ENCODE measurements around the gene CLCN3.

Gene CLCN3

DNA sequence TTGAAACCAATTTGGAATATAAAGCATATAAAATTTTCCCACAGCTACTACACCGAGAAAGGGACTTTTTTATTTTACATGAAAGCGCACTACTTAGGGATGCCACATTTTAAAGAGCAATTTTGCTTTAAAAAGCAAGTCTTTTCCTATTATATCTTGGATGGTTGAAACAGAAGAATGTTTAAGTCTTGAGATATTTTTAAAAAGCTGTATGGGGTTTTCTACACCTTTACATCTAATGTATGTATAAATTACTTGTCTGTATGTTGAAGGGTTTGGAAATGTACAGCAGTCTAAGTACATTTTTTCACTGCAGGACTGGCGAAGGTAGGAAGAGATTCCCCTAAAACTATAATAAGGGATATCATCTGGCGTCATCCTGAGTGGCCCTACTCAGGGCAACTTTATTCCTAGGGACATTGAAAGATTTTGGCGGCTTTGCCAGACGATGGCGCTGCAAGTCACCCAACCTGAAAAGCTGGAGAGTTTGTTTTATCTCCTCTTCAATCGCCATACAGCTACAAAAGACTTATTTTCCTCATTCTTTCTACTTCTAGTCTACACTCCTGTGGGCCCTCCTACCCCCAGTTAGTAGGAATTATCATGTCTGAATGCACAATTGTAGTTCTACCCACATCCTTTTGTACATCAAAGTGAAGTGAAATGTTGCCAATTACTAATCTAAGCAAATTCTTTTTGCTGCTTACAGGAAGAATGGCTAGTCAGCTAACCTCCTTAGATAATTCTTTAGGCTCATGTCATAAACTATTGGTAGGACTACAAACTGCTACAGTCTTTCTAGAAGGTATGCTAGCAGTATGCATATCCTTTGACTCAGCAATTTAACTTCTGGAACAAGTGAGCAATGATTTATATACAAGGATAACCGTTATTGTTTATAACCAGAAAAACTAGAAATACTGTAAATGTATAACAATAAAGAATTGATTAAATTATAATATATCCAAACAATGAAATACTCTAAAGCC is 7.2 kb upstream of the CLCN3 start:
- no peaks in the 10 kb centered on the region for H4K20me1 ChIP-seq (ENCODE audit: insufficient read depth, low read length)
- H3K4me2 ChIP-seq (ENCODE audit: low read length) = peak overlapping the region; percentile 98
- peaks cover 37% of the 10 kb centered on the region for H3K4me1 ChIP-seq (ENCODE audit: insufficient read depth, low read length, severe bottlenecking)
- H3K4me3 ChIP-seq (ENCODE audit: low read depth, low read length, poor library complexity, severe bottlenecking) = peak overlapping the region; percentile 100
- peaks cover 20% of the 10 kb centered on the region for H3K79me2 ChIP-seq (ENCODE audit: insufficient read depth, low read length)
- H3K9ac ChIP-seq (ENCODE audit: low read length) = peak overlapping the region; percentile 99
- no peaks in the 10 kb centered on the region for H3F3A ChIP-seq (ENCODE audit: insufficient read depth, low read length)
- no peak for TF ChIP-seq EZH2 (IDR thresholded peaks at IDR 0.05; ENCODE audit: borderline replicate concordance, low read length)
- TF ChIP-seq, protein P1, sequence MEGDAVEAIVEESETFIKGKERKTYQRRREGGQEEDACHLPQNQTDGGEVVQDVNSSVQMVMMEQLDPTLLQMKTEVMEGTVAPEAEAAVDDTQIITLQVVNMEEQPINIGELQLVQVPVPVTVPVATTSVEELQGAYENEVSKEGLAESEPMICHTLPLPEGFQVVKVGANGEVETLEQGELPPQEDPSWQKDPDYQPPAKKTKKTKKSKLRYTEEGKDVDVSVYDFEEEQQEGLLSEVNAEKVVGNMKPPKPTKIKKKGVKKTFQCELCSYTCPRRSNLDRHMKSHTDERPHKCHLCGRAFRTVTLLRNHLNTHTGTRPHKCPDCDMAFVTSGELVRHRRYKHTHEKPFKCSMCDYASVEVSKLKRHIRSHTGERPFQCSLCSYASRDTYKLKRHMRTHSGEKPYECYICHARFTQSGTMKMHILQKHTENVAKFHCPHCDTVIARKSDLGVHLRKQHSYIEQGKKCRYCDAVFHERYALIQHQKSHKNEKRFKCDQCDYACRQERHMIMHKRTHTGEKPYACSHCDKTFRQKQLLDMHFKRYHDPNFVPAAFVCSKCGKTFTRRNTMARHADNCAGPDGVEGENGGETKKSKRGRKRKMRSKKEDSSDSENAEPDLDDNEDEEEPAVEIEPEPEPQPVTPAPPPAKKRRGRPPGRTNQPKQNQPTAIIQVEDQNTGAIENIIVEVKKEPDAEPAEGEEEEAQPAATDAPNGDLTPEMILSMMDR (IDR thresholded peaks at IDR 0.05; ENCODE audit: low read length) = peak; percentile 73; the same call in 1 of the 2 replicates
- peak overlapping the region; percentile 91; the same call in 1 of the 2 replicates for H2AFZ ChIP-seq (ENCODE audit: low read length)
- H3K9me3 ChIP-seq (ENCODE audit: low read length) = no peaks in the 10 kb centered on the region
- H3K27ac ChIP-seq (ENCODE audit: low read depth, low read length, poor library complexity, severe bottlenecking) = peak overlapping the region; percentile 58
- peaks cover 6% of the 10 kb centered on the region for H3K36me3 ChIP-seq (ENCODE audit: insufficient read depth, low read length)
- H3K27me3 ChIP-seq (ENCODE audit: insufficient read depth, low read length) = no peaks in the 10 kb centered on the region
- no peaks in the 10 kb centered on the region for H3K9me2 ChIP-seq (ENCODE audit: low read depth, low read length)

- Histone ChIP-seq H3K79me2 (ENCODE audit: insufficient read depth, low read length) (peaks cover 14% of the 10 kb centered on the region), H4K20me1 (ENCODE audit: insufficient read depth, low read length) (no peaks in the 10 kb centered on the region), H3K27me3 (ENCODE audit: insufficient read depth, low read length) (no peaks in the 10 kb centered on the region), H3K4me3 (ENCODE audit: low read depth, low read length, poor library complexity, severe bottlenecking) (no peak overlapping the region), H3F3A (ENCODE audit: insufficient read depth, low read length) (no peaks in the 10 kb centered on the region), H2AFZ (ENCODE audit: low read length) (0 out of 2 replicates have a peak overlapping the region, but pooled peaks have one; percentile 48), H3K9me2 (ENCODE audit: low read depth, low read length) (no peaks in the 10 kb centered on the region), H3K4me1 (ENCODE audit: insufficient read depth, low read length, severe bottlenecking) (peaks cover 32% of the 10 kb centered on the region), H3K36me3 (ENCODE audit: insufficient read depth, low read length) (no peaks in the 10 kb centered on the region), H3K9ac (ENCODE audit: low read length) (no peak overlapping the region), H3K27ac (ENCODE audit: low read depth, low read length, poor library complexity, severe bottlenecking) (peak overlapping the region; percentile 2), H3K9me3 (ENCODE audit: low read length) (no peaks in the 10 kb centered on the region), H3K4me2 (ENCODE audit: low read length) (no peak overlapping the region)
- TF ChIP-seq, protein P1 (IDR thresholded peaks at IDR 0.05; ENCODE audit: low read length) = no peak
- TF ChIP-seq EZH2 (IDR thresholded peaks at IDR 0.05; ENCODE audit: borderline replicate concordance, low read length) = no peak
These were observed 4.8 kb upstream of the CLCN3 start for GRCh38 chr4:169615467-169616106.

DNA sequence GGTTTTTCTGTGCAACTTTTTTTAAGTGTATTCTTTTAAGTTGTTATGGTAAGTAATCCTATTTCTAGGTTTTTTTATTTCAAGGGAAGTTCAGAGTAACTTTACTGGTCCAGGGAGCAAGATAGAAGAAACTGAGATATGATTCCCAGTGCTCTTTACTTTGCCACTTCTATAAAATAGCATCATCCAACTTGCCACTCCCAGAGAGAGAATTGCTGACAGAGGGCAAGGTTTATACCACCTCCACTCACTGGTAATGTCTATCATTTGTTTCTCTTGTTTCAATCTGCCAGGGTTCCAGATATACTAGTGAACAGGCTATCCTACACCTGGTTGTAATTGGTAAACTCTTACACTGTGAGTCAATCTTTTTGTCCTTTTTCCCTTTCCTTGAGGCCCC is 3.5 kb upstream of the CLCN3 start:
- H3K79me2 ChIP-seq (ENCODE audit: insufficient read depth, low read length) = peaks cover 14% of the 10 kb centered on the region
- no peaks in the 10 kb centered on the region for H3K36me3 ChIP-seq (ENCODE audit: insufficient read depth, low read length)
- no peak overlapping the region for H3K9ac ChIP-seq (ENCODE audit: low read length)
- H3K4me3 ChIP-seq (ENCODE audit: low read depth, low read length, poor library complexity, severe bottlenecking) = no peak overlapping the region
- H3K27me3 ChIP-seq (ENCODE audit: insufficient read depth, low read length) = no peaks in the 10 kb centered on the region
- no peaks in the 10 kb centered on the region for H3F3A ChIP-seq (ENCODE audit: insufficient read depth, low read length)
- H3K4me2 ChIP-seq (ENCODE audit: low read length) = no peak overlapping the region
- H3K9me2 ChIP-seq (ENCODE audit: low read depth, low read length) = no peaks in the 10 kb centered on the region
- H4K20me1 ChIP-seq (ENCODE audit: insufficient read depth, low read length) = no peaks in the 10 kb centered on the region
- no peaks in the 10 kb centered on the region for H3K9me3 ChIP-seq (ENCODE audit: low read length)
- no peak for TF ChIP-seq EZH2 (IDR thresholded peaks at IDR 0.05; ENCODE audit: borderline replicate concordance, low read length)
- TF ChIP-seq, protein P1 (IDR thresholded peaks at IDR 0.05; ENCODE audit: low read length) = no peak
- H3K4me1 ChIP-seq (ENCODE audit: insufficient read depth, low read length, severe bottlenecking) = peaks cover 21% of the 10 kb centered on the region
- H3K27ac ChIP-seq (ENCODE audit: low read depth, low read length, poor library complexity, severe bottlenecking) = no peak overlapping the region
- H2AFZ ChIP-seq (ENCODE audit: low read length) = no peak overlapping the region
